Fibroblast of skin of left biceps (primary cell): ENCODE results near the gene ZDHHC14.
"Not testable (repeated sequence)": the region's sequence is repeated elsewhere in the genome, so short reads cannot be mapped to it uniquely, and the experiment has no call there.

Source experiments
- DNase-seq, 2 experiments: peaks; one replicate each; pipeline ENCODE4 v3.0.0-alpha.2; 2013; ENCODE audit warnings: low read depth in 2 of 2

ZDHHC14 gene

DNA sequence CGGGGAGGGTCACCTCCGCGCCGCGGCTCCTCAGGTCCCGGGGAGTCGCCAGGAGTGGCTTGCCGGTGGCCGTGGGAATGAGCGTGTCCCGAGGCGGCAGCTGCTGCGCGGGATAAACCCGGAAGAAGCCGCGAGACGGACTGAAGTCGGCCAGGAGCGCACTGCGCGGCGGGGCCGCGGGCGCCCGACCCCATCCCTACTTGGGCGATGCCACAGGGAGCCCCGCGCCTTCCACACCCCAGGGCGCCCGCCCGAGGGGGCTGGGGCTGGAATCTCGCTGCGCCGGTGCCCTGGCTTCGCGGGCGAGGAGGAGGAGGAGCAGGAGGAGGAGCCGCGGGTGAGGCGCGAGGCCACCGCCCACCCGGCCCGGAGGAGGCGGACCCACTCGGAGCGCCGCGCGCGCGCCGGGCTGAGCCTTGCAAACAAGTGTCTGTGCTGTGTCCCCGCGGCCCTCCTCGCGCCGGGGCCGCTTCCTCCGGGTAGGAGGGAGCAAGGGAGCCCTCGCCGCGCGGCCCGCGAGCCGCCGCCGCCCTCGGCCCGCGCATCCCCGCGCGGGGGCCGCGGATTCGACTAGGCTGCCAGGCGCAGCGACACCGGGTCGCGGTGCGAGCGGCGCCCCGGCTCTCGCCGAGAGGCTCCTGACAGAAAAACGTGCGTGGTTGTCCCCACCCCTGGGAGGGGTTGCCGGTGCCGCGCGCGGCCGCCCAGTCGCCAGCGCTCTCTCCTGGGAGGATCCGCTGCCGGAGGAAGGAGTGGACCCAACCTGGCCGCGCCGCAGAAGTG, at the start of gene ZDHHC14:
Gene ZDHHC14 (plus strand): TSS at position 412 of the 783 bp plus-strand sequence.
- DNase-seq: peak; percentile 33 to 34

DNA sequence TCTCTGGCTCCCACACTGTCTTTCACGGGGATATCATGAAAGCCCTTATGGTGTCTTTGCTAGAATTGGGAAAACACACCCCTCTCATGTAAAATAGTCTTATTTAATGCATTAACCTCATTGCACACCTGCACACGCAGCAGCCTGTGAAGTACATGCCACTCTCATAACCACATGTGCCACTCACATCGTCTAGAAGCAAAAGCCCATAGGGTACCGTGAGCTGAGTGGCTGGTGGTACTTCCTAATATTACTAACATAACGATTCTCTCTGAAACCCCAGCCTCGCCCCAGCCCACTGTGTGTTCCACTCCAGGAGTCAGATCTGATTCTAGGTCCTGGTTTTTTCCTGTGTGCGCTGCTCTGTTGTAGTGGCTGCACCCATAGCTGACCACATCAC, 48.2 kb upstream of the ZDHHC14 start:
- no peak for DNase-seq

DNA sequence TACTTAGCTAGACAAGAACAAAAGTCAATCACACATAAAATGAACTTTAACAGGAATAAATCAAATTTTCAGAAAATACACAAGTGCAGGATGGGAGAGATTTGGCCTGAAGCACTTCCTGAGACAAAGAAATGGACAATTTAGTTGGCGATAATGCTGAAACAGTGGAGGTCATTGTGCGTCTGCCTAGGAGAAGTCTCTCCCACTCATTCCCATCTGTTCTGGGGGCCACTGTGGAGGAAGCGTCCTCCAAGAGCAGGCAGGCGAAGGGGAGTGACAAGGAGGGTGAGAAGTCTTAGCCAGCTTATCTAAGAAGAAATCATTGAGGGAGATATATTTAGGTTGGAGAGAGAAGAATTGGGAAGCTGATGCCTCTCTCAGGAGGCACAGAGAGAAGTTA, 47.5 kb upstream of the ZDHHC14 start:
- DNase-seq: no peak

- no peak for DNase-seq
These were observed 47.0 kb upstream of the ZDHHC14 start for GRCh38 chr6:157333956-157334355.

DNA sequence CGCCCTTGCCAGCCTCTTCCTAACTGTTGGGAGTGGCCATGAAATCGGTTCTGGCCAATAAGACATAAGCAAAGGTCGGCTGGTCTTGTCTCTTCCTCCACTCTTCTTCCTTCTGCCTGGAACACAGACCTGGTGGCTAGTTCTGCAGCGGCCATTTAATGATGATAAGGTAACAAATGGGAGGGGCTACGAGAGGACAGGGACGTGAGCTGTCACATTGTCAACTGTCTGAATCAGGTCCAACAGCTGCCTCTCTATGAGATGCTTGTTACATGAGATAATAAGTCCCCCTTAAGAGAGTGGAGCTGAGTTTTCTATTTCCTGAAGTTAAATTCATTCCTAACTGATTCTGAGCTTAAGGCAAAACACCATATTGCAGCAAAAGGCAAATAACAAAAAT, 45.2 kb upstream of the ZDHHC14 start:
- DNase-seq: no peak

- not testable (repeated sequence) for DNase-seq
These were observed 43.7 kb upstream of the ZDHHC14 start for GRCh38 chr6:157337276-157337675.

- no peak for DNase-seq
These were observed 43.2 kb upstream of the ZDHHC14 start for GRCh38 chr6:157337751-157338150.

DNA sequence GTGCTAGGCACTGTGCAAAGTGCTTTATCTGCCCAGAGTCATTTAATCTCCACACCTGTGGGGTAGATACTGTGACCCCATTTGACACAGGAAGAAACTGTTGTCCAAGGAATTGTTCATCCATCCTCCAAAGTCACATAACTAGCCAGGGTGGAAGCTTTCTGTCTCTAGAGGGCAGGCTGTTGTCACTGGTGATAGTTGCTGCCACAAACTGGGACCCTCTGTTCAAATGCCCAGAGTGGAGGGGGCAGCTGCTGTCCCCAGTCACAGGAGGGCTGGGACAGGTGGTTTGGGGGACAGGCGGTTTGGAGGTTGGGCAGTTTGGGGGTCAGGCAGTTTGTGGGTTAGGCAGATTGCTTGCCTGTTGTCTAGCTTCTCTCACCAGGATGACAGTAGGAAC, 41.6 kb upstream of the ZDHHC14 start:
- no peak for DNase-seq

GRCh38 chr6:157343732-157344131, 37.3 kb upstream of the ZDHHC14 start:
- DNase-seq: no peak

GRCh38 chr6:157346373-157346772, 34.6 kb upstream of the ZDHHC14 start:
- DNase-seq: peak; percentile 5 to 8

DNA sequence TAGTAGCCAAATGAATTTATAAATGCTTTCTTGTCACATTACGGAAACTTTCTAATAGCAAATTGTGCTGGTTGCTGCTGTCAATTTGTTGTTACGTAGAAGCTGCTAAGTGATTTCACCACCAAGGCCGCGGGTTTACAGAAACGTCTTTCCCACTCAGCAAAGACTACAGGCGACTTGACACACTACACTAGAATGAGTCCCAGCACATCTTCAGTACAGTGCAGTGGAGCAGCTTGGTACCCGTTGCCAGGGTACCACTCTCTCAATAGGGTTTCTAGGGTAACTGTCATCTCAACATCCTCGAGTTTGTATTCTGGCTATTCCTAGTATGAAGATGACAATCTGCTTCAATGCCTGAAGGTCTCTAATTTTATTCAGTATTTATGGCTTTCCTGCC, 22.7 kb upstream of the ZDHHC14 start:
- DNase-seq: no peak

GRCh38 chr6:157361886-157362285, 19.1 kb upstream of the ZDHHC14 start:
- DNase-seq: no peak

DNA sequence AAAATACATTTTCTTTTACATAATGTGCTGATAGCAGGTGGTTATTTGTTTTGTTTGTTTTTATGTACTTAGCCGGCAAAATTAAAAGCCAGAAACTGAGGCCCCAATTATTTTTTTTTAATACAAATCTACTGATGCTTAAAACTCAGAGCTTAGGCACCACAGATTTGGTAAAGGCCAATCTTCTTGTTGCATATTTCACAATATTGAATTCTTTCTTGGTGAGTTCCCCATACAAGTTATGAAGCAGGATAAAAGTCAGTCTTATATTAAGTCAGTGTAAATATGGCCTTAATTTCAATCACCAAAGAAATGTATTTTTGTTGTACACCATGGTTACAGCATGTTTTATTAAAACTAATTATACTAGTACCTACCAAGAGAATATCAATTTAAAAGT, 16.3 kb upstream of the ZDHHC14 start:
- no peak for DNase-seq

DNA sequence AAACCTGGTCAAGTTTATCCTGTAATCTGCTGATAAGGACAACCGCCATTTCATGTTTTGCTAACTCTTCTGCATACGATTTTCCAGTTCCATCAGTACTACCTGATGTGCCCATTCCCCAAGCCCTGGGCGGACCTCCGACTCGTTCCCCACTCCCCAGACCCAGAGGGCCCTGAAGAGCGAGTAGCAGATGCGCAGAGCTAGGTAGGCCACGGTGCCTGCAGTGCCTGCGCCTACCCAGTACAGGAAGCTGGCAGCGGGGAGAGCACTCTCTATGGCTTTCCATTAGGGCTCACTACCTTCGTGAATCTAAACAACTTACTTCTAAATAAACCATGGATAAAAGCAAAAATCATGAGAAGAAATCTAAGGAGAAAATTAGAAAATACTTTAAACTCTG, 14.3 kb upstream of the ZDHHC14 start:
- no peak for DNase-seq

DNA sequence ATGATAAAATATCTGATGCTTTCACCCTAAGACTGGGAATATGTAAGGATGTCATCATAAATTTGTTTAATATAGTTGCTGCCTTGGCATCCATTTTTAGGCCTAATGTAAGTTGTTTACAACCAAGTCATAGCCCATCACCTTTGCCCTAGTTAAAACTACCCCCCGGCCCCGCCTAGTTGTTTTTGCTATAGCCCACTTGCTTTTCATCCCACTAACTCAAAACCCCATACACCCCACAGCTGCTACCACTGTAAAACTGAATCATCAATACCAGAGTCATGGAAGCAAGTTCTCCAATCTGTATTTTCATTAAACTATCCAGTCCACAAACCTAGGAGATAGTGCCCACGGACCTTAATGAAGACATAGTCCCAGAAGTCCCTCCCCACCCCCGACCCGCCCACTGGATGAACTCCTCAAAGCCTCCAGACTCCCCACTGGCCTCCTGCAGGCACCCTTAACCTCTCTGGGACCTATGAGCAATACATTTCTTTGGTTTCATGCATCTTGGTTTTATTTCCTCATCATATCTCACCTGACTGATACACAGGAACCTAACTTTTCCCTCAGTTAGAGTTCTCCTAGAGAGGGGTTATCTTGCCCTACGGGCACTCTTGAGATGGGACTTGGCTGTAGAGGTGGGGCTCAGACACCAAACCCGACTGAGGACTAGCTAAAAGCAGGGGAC, 12.5 kb upstream of the ZDHHC14 start:
- DNase-seq: no peak

DNA sequence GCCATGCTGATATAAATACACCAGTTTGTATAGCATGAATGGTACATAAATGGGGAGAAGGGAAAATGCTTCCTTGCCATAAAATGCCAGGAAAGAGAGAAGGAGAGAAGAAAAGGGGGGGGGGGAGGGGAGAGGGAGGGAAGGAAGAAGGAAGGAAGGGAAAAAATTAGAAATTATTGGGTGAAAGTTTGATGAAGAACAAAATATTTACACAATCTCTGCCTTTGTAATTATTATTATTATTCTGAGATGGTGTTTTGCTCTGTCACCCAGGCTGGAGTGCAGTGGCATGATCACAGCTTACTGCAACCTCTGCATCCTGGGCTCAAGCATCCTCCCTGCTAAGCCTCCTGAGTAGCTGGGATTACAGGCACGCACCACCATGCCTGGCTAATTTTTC, 10.2 kb upstream of the ZDHHC14 start:
- no peak for DNase-seq

GRCh38 chr6:157372501-157373280, 8.3 kb upstream of the ZDHHC14 start:
- DNase-seq: no peak

DNA sequence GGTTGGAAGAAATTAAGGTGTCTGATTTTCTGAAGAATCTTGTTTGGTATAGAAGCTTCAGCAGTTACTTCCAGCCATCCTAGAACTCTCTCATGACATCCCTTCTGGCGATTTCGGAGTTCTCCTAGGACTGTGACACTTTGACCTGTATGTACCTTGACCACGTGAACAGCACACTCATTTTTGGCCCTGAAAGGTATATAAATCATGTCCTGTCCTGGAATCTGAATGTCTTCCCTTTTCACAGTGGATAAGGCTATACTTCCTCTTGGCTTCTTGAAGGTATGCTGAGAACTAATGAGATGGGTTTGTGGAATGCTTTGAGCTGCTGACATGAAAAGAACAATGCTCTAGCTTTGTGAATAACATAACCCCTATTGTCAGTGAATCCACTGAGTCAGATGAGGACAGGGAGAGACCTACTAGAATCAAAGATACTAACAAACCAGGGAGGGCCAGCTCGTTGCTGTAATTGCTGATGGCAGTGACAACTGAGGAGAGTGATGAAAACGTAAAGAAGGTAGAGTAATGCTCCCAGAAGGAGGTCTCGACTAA, 6.0 kb upstream of the ZDHHC14 start:
- no peak for DNase-seq

DNA sequence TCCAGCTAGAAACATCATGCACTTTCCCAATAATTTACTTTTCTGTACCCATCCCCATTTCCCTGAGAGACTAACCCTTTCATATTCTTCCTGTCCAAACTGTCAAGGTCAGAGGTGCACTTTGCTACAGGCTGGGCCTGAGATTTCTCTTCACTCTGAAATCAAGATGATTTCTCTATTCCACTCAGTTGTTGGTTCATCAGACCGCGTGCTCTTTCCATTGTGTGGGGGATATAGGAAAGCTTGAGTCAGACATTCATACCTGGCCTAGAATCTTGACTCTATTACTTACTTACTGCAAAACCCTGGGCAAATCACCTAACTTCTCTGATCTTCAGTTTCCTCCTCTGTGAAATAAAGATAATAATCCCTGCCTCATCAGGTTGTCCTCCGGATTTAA, 4.7 kb upstream of the ZDHHC14 start:
- no peak for DNase-seq

DNA sequence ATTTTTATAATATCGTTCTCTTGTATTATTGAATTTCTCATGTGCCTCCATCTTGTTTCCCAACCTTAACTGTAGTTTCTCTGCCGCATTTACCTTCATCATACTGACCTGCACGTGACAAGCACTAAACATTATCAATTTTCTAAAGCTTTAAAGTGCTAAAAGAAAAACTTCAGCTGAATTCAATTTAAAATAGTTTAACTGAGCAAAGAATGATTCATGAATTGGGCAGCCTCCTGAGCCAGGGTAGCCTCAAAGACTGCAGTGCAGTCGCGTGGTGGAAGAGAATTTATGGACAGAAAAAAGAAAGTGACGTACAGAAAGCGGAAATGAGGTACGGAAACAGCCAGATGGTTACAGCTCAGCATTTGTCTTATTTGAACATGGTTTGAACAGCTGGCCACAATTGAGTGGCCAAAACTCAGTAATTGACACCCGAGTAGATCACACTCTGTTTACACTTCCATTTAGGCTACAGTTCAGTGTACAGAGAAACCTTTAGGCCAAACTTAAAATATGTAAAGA, 4.2 kb upstream of the ZDHHC14 start:
- peak; percentile 10 to 17 for DNase-seq

- peak; percentile 62 to 67 for DNase-seq
These were observed 1.1 kb upstream of the ZDHHC14 start for GRCh38 chr6:157379656-157380457.
